K562 (cell line): Measurements from ENCODE around the gene USF2. TPM values are rescaled to one million over a fixed set of nuclear protein-coding genes. Genes with fewer than 3 reads are reported as not detected.

Experiments used
- CCAR2 ChIP-seq: fragments of 200-400 bp; formaldehyde crosslinking; IDR thresholded peaks from 2 replicates; pipeline ENCODE4 v1.6.1; 2017; ENCODE audit warnings: mild to moderate bottlenecking, low read depth, low read length
- CCNT2 ChIP-seq: IDR thresholded peaks from 2 replicates; pipeline ENCODE4 v1.6.1; 2011; ENCODE audit warnings: borderline replicate concordance, low read depth, mild to moderate bottlenecking, moderate library complexity, mixed read lengths, low read length; ENCODE audit not compliant: insufficient read length; ENCODE audit errors: extremely low read depth
- DPF2 ChIP-seq: fragments of 450-650 bp; IDR thresholded peaks from 2 replicates; pipeline ENCODE4 v1.6.1; 2016
- HEY1 ChIP-seq: fragments of 250-450 bp; sonication (Bioruptor Pico); IDR thresholded peaks from 2 replicates; pipeline ENCODE4 v1.5.0; 2020; ENCODE audit warnings: mild to moderate bottlenecking, moderate library complexity, borderline replicate concordance
- NRF1 ChIP-seq, 2 experiments: fragments of 450-650 bp; IDR thresholded peaks in 1 of 2; conservative IDR thresholded peaks in 1 of 2; 2 replicates each; pipeline ENCODE4 v1.6.1; 2014; ENCODE audit warnings: mild to moderate bottlenecking in 2 of 2
- PRPF4 ChIP-seq: fragments of 200-400 bp; formaldehyde crosslinking; IDR thresholded peaks from one replicate; pipeline ENCODE4 v1.6.1; 2017; ENCODE audit warnings: low read length, low read depth, mild to moderate bottlenecking; ENCODE audit not compliant: insufficient read depth, poor library complexity, severe bottlenecking
- RBM25 ChIP-seq: fragments of 200-400 bp; formaldehyde crosslinking; IDR thresholded peaks from 2 replicates; pipeline ENCODE4 v1.6.1; 2018; ENCODE audit warnings: low read length, low read depth, moderate library complexity; ENCODE audit not compliant: severe bottlenecking
- SMAD1 ChIP-seq: fragments of 150-350 bp; IDR thresholded peaks from 2 replicates; pipeline ENCODE4 v1.6.1; 2014; ENCODE audit warnings: low read length, low read depth; ENCODE audit not compliant: partially characterized antibody
- TARDBP ChIP-seq: fragments of 450-650 bp; IDR thresholded peaks from 2 replicates; pipeline ENCODE4 v1.6.1; 2016
- ZC3H11A ChIP-seq: IDR thresholded peaks from 2 replicates; pipeline ENCODE4 v1.6.1; 2012; ENCODE audit warnings: low read depth, low read length, improper control_type of control experiment
- ZNF318 ChIP-seq, 2 experiments: fragments of 450-650 bp; IDR thresholded peaks; 2 replicates each; pipeline ENCODE4 v1.6.1; 2016; ENCODE audit warnings: mild to moderate bottlenecking in 2 of 2, borderline replicate concordance in 1 of 2, low read depth in 1 of 2, moderate library complexity in 1 of 2
- ZNF354B ChIP-seq: fragments of 250-450 bp; sonication (Bioruptor Pico); IDR thresholded peaks from 2 replicates; pipeline ENCODE4 v1.4.0; 2020
- polyA plus RNA-seq, 8 experiments: library from polyadenylated mRNA; depleted of rRNA in 4 of 8; stranded (reverse) in 5 of 8; unstranded in 3 of 8; fragments of >200 nt; fragmentation: Nextera tagmentation in 2 of 8; fragmentation: Illumina TruSeq in 1 of 8; extraction: Ambion mirVana in 2 of 8; extraction: Trizol in 1 of 8; gene quantifications; 2 replicates each; pipeline versions ENCODE4 v1.2.1 to v1.2.3, GENCODE V29; 2011 to 2014; ENCODE audit warnings: inconsistent platforms in 1 of 8, missing spikeins in 1 of 8
- total RNA-seq, 7 experiments: library from RNA; depleted of rRNA in 6 of 7; stranded (reverse); fragments of >200 nt in 6 of 7; fragmentation: Illumina TruSeq in 2 of 7; extraction: Trizol in 2 of 7; gene quantifications; 2 replicates each; pipeline versions ENCODE4 v1.2.1 to v1.2.3, GENCODE V29; 2011 to 2021; ENCODE audit warnings: low replicate concordance in 1 of 7
- TF ChIP-seq, protein P1 (sequence below): fragments of 450-650 bp; IDR thresholded peaks from 2 replicates; pipeline ENCODE4 v1.6.1; 2016

USF2 gene
- total and polyA plus RNA-seq, 9 of the 15 experiments (the other 6 are each of a cell fraction or from before 2014, with no cell fraction given): 0.27 to 93.7 (median 58.4) TPM

DNA sequence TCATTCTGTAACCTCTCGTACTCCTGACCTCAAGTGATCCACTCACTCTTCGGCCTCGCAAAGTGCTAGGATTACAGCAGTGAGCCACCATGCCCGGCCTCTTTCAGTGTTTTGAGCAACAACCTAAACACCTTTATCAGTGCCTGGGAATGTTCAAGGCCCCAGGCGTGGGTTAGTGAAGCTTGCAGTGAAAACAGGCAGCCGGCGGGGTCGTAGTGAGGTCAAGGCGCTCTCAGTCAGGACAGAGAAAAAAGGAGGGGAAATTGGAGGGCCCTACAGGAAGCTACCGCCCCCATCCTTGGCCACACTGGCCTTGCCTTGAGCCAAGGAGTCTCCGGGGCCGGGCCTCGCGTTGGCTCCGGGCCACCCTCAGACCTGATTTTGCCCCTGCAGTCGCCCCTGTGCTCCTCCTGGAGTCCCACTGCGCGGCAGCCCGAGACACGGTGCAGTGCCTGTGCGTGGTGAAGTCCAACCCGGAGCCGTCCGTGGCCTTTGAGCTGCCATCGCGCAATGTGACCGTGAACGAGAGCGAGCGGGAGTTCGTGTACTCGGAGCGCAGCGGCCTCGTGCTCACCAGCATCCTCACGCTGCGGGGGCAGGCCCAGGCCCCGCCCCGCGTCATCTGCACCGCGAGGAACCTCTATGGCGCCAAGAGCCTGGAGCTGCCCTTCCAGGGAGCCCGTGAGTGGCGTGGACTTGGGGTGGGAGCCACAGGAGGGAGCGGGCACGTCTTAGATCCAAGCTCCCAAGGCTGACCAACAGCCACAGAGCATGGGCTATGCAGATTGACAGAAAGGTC is 40.9 kb downstream of the USF2 start (continued):
- no peak for TF ChIP-seq ZNF318 (IDR thresholded peaks at IDR 0.05; ENCODE audit: borderline replicate concordance in 1 of 2, low read depth in 1 of 2)
- TF ChIP-seq SMAD1: peak; percentile 17
- TF ChIP-seq CCNT2: no peak
- no peak for TF ChIP-seq ZNF354B (CRISPR knock-in tag)
- TF ChIP-seq CCAR2: no peak
- no peak for TF ChIP-seq PRPF4
- TF ChIP-seq, protein P1, sequence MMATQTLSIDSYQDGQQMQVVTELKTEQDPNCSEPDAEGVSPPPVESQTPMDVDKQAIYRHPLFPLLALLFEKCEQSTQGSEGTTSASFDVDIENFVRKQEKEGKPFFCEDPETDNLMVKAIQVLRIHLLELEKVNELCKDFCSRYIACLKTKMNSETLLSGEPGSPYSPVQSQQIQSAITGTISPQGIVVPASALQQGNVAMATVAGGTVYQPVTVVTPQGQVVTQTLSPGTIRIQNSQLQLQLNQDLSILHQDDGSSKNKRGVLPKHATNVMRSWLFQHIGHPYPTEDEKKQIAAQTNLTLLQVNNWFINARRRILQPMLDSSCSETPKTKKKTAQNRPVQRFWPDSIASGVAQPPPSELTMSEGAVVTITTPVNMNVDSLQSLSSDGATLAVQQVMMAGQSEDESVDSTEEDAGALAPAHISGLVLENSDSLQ: peak; percentile 5; the same call in 1 of the 2 replicates
- no peak for TF ChIP-seq ZC3H11A
- peak; percentile 25 for TF ChIP-seq DPF2
- TF ChIP-seq HEY1 (CRISPR knock-in tag): no peak
- TF ChIP-seq TARDBP: peak; percentile 28; the same call in 1 of the 2 replicates
- peak in 1 of 2 experiments; percentile 47; a peak in 2 of 4 replicates for TF ChIP-seq NRF1 (conservative IDR thresholded peaks at IDR 0.05 in 1 of 2, IDR thresholded peaks at IDR 0.05 in 1 of 2)
- no peak for TF ChIP-seq RBM25
